GM19035 (cell line): ENCODE measurements around the gene SUPT16H.
"Not testable (repeated sequence)": the region's sequence is repeated elsewhere in the genome, so short reads cannot be mapped to it uniquely, and the experiment has no call there.

Experiments
- ATAC-seq: cut with Tn5 transposase; IDR thresholded peaks from one replicate; pipeline ENCODE4 v1.9.1; 2021; ENCODE audit not compliant: unreplicated experiment

The SUPT16H gene

DNA sequence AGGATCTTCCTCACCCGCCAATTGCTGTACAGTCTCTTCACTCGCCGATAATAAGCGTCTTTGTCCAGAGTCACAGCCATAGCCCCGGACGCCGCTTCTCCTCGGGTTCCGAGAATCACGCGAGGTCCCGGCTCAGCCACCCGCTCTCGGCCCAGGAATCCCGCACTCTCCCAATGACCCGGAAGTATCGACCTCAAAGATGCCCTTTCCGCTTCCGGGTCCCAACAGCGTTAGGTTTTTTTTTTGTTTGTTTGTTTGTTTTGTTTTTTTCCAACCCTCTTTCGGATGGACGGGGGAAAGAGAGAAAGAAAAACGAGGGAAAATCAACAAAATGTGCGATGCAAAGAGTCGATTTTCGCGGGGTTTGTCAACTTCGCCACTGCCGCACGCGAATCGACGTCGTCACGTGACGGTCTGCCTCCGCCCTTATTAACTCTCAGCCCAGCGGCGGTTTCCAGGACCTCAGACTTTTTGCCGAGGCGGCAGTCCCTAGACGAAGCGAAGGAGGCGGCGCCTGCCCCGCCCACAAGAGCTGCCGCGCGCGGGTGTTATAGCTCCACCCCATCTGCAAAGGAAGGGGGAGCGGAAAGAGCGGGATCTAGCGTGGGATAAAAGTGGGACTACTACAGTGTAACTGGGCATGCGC lies at the start of gene SUPT16H:
TSS of gene SUPT16H (minus strand) at position 172 of the 646 bp plus-strand sequence. CDS start at position 80, 92 bp downstream.
- ATAC-seq, result peak; percentile 94

DNA sequence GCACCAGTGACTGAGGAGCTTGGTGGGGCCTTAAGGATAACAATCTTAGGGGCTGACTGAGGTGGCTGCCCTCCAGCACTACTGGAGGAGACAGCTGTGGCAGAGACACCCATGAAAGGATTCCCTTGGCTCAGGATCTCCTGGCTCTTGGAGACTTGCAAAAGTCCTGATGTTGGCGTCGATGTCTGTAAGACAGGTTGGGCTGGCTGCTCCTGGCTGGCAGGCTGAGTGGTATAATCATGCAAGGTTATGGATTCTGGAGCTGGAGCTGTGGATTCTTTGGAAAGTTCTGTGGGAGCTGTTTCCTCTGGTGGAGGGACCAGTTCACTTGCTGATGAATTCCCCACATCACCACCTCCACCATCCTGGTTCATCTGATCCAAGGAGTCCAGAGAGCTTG lies 47.3 kb upstream of the SUPT16H start:
- no peak for ATAC-seq

DNA sequence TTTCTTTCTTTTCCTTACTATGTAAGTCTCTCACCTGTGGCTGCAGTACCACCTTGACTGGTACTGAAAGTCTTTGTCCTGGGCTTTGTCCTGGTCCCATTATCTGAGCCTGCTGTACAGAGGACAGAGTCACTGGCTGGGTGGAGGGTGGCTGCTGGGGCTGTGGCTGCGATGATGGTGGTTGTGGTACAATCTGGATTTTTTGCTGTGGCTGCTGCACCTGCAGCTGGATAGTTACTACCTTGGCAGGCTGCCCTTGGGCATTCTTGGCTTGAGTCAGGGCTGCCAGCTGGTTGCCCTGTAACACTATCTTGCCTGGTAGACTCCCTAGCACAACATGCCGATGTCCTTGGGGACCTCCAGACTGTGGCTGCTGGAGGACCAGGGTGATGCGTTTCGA lies 45.1 kb upstream of the SUPT16H start:
- ATAC-seq, result no peak

DNA sequence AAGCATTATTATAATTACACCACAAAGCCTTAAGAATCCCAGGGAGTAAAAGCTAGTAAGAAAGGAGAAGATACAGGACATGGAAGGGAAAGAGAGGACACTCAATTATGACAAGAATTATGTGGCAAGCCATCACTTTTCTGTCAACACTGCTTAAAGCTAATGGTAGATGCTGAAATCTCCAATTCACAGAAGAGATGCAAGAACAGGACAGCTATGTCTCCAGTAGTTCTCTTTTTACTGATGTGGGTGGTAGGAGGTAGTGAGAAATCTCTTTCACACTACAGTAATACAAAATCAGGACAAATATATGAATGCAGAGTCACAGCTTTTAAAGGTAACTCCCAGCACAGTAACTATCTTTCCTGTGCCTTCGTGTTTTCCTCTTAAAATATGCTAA lies 42.9 kb upstream of the SUPT16H start:
- ATAC-seq, result no peak

DNA sequence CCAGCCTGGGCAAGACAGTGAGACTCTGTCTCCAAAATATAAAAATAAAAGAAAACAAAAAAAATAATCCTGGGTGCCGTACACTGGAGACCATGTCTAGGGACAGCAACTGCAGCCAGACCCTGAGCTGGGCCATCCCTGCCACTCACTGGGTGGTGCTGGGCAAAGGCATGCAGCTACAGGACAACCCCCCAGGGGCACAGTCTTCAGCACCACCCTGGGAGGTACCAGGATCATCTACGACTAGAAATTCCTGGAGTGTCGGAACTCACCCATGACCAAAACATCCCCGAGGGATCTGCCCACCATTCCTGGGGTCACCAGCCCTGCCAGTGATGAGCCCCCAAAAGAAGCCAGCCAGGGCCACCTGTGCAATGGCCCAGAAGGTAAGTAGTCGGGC lies 35.7 kb upstream of the SUPT16H start:
- ATAC-seq, result no peak

DNA sequence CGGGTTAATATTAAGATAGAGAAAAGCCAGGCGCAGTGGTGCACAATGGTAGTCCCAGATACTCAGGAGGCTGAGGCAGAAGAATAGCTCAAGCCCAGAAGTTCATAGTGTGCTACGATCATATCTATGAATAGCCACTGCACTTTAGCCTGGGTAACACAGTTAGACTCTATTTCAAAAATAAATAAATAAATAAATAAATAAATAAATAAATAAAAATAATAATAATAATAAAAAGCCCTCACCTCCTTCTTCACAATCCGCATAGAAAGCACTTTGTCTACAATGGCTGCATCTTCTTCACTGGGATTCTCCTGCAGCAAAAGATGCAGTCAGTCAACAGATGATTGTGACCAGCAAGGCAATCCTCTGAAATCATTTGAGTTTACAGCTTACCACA lies 31.5 kb upstream of the SUPT16H start:
- ATAC-seq, result no peak

DNA sequence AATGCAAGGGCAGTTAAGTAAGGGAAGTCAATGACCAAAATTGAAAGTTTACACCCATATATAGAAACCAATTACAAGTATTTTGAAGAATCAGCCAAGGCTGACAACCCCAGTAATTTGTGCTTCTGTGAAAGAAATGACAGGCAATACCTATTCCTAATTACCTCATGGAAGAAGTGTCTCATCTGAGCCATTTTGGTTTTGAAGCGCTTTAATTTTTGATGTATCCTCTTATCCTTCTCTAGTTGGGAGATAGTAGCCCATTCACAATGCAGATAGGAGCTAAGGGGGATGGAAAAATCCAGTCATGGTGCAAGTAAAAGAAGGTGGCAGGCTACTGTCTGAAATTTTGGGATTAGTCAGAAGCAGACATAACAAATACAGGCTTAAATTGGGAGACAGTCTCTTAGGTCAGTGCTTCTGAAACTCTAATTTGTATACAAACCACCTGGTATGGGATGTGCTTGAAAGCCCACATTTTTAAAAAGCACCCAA lies 30.4 kb upstream of the SUPT16H start:
- ATAC-seq, result no peak

DNA sequence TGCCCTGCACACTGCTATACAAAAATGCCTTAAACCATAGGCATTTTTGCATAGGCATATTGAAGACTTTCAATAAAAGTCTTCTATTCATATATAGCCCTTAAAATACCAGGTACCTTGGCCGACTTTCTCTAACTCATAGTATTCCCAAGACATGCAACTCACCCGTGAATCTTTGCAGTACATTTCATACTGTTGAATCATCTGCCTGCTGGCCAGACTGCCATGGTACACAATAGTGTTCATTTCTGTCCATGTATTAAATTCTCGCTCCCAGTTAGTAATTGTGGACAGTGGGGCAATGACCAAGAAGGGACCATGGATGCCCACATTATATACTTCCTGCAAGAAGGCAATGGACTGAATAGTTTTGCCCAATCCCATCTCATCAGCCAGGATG lies 24.3 kb upstream of the SUPT16H start:
- ATAC-seq, result no peak

DNA sequence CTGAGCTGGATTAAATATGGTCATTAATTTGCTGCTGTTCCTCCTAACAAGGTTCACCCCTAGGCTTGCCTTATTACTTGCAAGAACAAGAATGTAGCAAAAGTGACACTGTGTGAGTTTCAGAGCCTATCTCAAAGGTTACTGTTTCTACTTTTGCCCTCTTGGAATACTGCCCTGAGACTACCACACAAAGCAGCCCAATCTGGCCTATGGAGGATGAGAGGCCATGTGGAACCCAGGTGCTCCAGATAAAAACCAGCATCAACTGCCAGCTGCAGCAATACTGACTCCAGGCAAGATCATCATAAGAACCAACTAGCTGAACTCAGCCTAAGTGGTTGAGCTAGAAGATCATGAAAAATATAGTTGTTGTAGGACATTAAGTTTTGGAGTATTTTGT lies 22.4 kb upstream of the SUPT16H start:
- ATAC-seq, result no peak

DNA sequence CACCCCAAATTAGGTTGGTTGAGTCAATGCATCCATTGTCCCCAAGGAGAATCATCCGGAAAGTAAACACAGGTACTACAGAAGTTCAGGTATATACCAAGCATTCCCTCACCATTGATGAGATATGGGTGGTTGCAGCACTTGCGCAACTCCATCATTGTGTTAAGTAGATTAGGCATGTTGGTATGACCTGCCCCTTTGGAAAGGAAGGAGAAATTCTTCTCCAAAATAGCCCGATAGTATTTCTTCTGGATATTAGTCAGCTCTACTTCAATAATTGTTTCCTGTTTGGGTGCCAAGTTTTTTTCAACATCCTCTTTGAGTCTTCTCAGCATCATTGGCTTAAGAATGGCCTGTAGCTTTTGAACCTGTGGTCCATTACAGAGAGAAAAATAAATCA lies 21.3 kb upstream of the SUPT16H start:
- no peak for ATAC-seq

DNA sequence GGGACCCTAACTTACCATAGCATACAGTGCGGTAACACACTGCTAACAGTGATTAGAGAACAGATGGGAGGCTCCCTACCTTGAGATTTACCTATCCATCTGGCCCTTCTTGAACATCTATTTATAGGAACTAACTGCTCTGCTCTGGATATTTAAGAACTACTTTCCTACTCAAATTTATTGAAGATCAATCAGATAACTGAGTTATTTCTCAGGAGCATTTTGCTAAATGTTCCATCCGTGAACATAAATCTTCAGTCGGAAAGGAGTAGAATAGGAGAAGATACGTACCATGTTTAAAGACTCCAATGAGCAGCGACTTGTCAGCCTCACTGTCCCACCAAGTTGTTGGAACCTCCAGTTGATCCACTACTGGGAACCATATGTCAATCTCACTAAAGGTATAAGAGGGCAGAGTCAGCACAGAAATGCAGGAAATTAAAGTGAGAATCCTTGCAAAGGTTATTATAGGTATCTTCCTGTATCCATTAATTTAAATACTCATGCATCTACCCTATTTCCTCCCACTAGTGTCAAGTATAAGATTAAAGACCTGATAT lies 15.6 kb upstream of the SUPT16H start:
- no peak for ATAC-seq

DNA sequence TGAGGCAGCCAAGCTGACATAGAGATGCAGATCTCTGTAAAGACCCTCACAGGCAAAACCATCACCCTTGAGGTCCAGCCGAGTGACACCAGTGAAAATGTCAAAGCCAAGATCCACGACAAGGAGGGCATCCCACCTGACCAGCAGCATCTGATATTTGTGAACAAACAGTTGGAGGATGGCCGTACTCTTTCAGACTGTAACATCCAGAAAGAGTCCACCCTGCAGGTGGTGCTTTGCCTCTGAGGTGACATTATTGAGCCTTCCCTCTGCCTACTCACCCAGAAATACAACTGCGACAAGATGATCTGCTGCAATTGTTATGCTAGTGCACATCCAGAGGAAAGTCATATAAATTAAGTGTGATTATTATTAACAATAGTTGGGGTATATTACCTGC lies 15.1 kb upstream of the SUPT16H start:
- no peak for ATAC-seq

DNA sequence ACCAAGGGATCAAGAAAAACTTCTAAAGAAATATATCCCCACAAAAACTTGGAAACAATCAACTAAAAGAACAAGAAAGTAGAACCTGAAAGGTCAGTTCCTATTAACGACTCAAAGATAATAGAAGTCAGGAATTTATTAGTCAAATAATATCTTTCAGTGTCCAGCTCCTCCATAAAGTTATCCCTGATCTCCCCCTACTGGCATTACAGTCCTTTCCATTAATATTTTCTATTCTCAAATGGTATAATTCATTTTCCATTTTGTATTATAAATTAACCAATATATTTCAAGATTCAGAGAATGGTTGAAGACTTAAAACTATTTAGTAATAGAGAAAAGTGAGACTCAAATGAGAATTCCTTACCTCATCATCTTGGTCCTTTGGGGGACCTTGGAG lies 11.6 kb upstream of the SUPT16H start:
- no peak for ATAC-seq

DNA sequence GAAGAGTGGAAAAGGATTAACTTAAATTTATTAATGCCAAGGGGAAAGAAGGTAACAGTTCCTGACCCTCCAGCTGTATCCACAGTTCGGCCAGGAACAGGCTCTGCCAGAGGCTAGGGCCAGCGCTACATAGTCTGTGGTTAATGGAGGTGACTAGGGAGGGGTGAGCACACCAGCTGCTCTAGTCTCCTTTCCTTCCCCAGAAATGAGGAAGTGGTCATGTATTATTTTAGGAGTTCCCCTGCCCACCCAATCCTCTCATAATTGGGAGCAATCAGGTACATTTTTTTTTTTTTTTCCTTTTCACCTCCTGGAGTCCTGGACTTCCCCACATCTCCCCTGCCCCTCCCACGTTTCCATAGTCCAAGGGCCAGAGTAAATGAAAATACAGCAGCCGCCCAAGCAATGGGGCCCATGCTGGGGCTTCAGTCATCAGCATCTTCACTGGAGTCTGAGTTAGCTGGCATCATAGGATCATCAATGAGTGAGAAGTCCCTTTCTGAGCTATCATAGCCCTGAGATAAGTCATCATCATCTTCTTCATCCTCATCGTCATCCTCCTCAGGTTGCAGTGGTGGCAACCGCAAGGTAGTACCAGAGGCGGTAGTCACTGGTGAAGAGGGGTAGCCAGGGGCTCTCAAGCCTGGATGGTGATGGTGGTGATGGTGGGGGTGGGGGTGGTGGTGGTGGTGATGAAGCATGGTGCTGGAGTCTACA lies 1.5 kb upstream of the SUPT16H start:
- no peak for ATAC-seq

DNA sequence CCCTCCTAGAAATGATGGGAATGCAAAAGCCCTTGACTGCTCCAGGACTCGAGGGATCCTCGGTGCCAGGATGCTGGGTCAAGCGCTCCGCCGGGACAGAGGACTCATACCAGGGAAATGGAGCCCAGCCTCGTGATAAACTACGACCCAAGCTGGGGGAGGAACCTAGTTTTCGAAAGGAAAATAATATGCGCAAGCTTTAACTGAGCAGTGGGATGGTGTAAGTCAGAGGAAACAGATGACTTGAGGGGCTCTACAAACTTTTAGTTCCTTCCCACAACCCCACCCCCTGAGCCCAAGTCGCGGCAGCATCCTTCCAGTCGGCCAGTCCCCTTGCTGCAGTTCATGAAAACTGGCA lies 654 bp upstream of the SUPT16H start:
- ATAC-seq, result peak; percentile 34

DNA sequence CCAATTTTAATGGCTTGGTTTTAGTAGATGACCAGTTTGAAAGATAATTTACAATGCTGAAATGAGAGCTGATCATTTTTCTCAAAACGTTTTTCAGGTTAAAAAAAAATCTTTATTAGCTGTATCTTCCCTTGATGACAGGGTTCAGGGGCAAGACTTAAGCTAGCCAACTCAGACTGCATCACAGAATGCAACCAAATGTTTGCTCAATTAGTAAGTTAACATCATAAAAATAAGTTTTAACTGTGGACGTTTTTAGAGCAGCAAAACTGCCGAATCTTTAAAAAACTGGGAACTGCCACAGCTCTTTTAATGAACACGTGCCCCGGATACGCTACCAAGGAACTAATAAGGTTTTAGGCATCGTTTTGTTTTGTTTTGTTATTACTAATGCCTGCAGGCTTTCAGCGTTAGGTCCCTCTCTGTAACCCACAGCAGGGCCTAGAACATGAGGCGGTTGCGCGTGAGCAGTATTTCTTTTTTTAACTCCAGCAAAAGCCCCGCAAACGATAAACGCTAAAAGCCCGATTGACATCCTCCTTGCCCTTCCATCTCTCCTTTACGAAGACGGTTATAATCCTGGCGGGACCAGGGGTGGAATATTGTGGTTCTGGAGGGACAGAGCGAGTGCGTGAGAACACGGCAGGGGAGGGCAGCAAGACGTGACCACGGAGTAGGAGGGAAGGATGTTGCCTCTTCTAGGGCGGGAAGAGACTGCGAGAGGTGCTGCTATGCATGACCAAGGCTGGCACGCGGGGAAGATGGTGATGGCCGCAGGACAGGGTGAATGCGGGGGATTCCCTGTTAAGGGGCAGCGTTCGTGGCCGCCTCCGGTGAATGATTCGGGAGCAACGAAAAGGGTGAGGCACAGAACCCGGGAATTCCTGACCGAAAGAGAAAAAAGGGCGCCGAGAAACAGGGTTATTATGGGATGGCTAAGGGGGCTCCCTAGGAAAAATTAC lies 652 bp downstream of the SUPT16H start:
- ATAC-seq, result peak; percentile 29

DNA sequence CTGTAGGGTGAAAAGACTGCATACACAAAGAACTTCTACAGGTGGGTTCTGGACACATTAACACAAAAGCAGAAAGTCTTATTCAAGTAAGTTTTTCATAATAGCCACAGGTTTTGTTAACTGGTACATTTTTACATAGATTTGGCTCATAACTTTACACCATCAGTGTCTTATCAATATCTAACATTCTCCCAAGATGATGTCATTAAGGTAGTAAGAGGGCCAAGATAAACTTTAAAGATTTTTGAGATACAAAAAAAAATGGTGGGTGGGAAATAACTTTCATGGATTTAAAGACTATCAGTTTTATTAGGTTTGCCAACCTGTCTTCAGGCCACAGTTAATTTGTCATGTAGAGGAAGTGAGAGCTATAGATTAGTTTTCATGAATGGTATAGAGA lies 1.7 kb downstream of the SUPT16H start:
- no peak for ATAC-seq

DNA sequence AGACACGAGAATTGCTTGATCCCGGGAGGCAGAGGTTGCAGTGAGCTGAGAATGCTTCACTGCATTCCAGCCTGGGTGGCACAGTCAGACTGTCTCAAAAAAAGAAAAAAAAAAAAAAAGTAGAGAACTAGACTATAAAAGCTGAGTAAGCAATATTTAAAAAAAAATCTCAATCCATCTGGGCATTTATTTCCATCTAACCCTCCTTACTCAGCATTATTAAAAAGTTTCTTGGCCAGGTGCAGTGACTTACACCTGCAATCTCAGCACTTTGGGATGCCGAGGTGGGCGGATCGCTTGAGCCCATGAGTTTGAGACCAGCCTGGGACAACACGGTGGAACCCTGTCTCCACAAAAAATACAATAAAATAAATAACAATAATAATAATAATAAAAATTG lies 4.5 kb downstream of the SUPT16H start:
- no peak for ATAC-seq

DNA sequence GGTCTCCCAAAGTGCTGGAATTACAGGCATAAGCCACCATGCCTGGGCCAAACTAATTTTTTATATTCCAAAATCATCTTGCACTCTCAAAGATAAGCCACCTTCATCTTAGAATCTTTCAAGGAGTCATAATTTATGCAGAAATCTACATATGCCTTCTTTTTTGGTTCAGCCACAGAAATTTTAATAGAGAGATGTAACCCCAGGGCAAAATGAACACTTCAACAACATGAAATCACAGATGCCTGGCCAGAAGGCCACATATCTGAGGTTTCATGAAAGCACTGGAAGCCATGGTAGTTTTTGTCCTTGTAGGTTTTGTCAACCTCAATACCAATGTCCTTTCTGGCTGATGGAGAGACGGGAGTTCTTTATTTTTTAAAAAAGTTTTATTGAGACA lies 9.8 kb downstream of the SUPT16H start:
- ATAC-seq, result no peak

DNA sequence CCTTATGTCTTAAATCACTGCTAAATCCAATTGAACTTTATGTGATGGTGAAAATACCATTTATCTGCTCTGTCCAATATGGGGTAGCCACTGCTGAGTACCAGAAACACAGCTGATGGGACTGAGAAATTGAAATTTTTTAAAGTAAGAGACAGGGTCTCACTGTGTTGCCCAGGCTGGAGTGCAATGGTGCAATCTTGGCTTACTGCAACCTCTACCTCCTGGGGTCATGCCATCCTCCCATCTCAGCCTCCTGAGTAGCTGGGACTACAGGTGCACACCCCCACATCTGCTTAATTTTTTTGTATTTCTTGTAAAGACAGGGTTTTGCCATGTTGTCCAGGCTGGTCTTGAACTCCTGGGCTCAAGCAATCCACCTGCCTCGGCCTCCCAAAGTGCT lies 11.0 kb downstream of the SUPT16H start:
- not testable (repeated sequence) for ATAC-seq

DNA sequence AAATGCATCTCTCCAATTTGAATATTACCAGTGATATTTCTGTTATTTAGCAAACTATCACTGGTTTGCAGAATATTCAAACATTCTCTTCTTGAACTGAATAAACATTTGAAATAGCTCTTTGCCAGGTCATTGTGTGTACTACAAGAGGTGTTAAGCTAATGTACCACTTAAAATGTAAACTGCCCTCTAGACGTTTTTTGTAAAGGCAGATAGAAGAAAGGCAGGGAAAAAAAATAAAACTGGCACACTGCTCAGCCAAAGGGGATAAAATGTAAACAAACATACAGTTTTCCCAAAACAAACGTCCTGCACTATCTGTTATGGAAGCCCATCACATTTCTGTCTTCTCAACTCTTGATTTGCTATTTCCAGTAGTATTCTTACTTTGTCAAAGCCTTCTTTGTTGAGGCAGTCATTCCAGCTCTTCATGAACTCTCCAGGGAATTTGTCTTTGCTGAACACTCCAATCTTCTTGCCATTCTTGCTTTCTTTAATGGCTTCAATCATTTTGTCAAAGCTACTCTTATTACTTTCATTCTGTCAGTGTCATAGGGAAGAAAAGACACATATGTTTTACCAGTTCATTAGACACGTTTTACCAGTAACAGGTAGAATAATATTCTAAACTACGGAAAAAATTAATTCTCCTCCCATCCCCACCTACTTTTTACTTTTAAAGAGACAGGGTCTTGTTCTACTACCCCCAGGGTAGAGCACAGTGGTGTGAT lies 13.7 kb downstream of the SUPT16H start:
- no peak for ATAC-seq
